ENCODE results near the gene CLCN7. TPM values are rescaled to one million over a fixed set of nuclear protein-coding genes. Genes with fewer than 3 reads are reported as not detected.

Gene CLCN7
- total and polyA plus RNA-seq, 2 of the 13 experiments (the other 11 are each of a cell fraction or from before 2014, with no cell fraction given): 24.6 to 25.1 TPM

- no peak for TF ChIP-seq SKIL (CRISPR knock-in tag; IDR thresholded peaks at IDR 0.05; ENCODE audit: borderline replicate concordance)
- TF ChIP-seq NCOA1 (CRISPR knock-in tag; IDR thresholded peaks at IDR 0.05): no peak
- TF ChIP-seq ZBTB34 (CRISPR knock-in tag; IDR thresholded peaks at IDR 0.05): no peak
- TF ChIP-seq NFE2 (CRISPR knock-in tag; IDR thresholded peaks at IDR 0.05): no peak
- TF ChIP-seq MXD1 (CRISPR knock-in tag; IDR thresholded peaks at IDR 0.05): peak; percentile 42; the same call in 1 of the 2 replicates
- TF ChIP-seq GMEB2 (CRISPR knock-in tag; IDR thresholded peaks at IDR 0.05; ENCODE audit: low read depth): 0 out of 2 replicates have a peak, but pooled peaks have one; percentile 15
- no peak for TF ChIP-seq KLF13 (CRISPR knock-in tag; IDR thresholded peaks at IDR 0.05)
- no peak for TF ChIP-seq GPN1 (CRISPR knock-in tag; IDR thresholded peaks at IDR 0.05; ENCODE audit: borderline replicate concordance)
- TF ChIP-seq HOMEZ (CRISPR knock-in tag; IDR thresholded peaks at IDR 0.05; ENCODE audit: low read depth): no peak
- TF ChIP-seq POGK (CRISPR knock-in tag; conservative IDR thresholded peaks at IDR 0.05): no peak
- TF ChIP-seq PRMT3 (CRISPR knock-in tag; IDR thresholded peaks at IDR 0.05; ENCODE audit: borderline replicate concordance, low read depth): no peak
- no peak for TF ChIP-seq GLMP (CRISPR knock-in tag; IDR thresholded peaks at IDR 0.05; ENCODE audit: borderline replicate concordance)
- peak; percentile 91; the same call in 1 of the 2 replicates for TF ChIP-seq SIN3A (IDR thresholded peaks at IDR 0.05; ENCODE audit: borderline replicate concordance, low read depth, low read length)
- peak; percentile 75 for TF ChIP-seq RBFOX2 (IDR thresholded peaks at IDR 0.05; ENCODE audit: low read depth, low read length)
- TF ChIP-seq CTCF (CRISPR knock-in tag; IDR thresholded peaks at IDR 0.05): peak; percentile 11; the same call in 1 of the 2 replicates
Observed at GRCh38 chr16:1492923-1493745, 18.3 kb upstream of the CLCN7 start, which contains the start of gene TELO2 (continued).
